IgD-negative memory B cell (primary cell): ENCODE results near the gene EYS. TPM values are rescaled to one million over a fixed set of nuclear protein-coding genes. Genes with fewer than 3 reads are reported as not detected.
"Not testable (repeated sequence)": the region's sequence is repeated elsewhere in the genome, so short reads cannot be mapped to it uniquely, and the experiment has no call there.

Experiments
- H3K27ac Mint-ChIP-seq, 3 donors: one replicate each; pipeline ENCODE4 v1.8.0; 2020 to 2022; ENCODE audit warnings: mild to moderate bottlenecking in 3 of 3, mixed read lengths in 3 of 3, moderate library complexity in 1 of 3
- H3K27me3 Mint-ChIP-seq: one replicate; pipeline ENCODE4 v1.8.0; 2021; ENCODE audit warnings: mixed read lengths
- H3K36me3 Mint-ChIP-seq: one replicate; pipeline ENCODE4 v1.8.0; 2020; ENCODE audit warnings: mild to moderate bottlenecking, mixed read lengths
- H3K4me1 Mint-ChIP-seq, 3 donors: one replicate each; pipeline ENCODE4 v1.8.0; 2020 to 2022; ENCODE audit warnings: mixed read lengths in 3 of 3, mild to moderate bottlenecking in 1 of 3
- H3K4me3 Mint-ChIP-seq, 4 donors: one replicate each; pipeline ENCODE4 v1.8.0; 2020 to 2022; ENCODE audit warnings: mild to moderate bottlenecking in 4 of 4, mixed read lengths in 4 of 4, moderate library complexity in 3 of 4
- H3K9me3 Mint-ChIP-seq, 3 donors: one replicate each; pipeline ENCODE4 v1.8.0; 2020 to 2021; ENCODE audit warnings: mixed read lengths in 3 of 3, mild to moderate bottlenecking in 1 of 3
- polyA plus RNA-seq: library from polyadenylated mRNA; unstranded; fragments of 300-500 nt; fragmentation: Illumina TruSeq; gene quantifications from one replicate; pipeline ENCODE4 v1.2.3, GENCODE V29; 2021

The EYS gene
- polyA plus RNA-seq, 1 donor from 2014 or later, result 0.04 TPM

GRCh38 chr6:64072686-64073085, 1634.3 kb downstream of the EYS start:
- H3K4me1 Mint-ChIP-seq, result no peaks in the 10 kb centered on the region
- H3K9me3 Mint-ChIP-seq, result peaks cover 0 to 5% (median 3%) of the 10 kb centered on the region in 3 donors
- no peak overlapping the region for H3K27ac Mint-ChIP-seq
- no peaks in the 10 kb centered on the region for H3K36me3 Mint-ChIP-seq
- no peak overlapping the region for H3K4me3 Mint-ChIP-seq
- H3K27me3 Mint-ChIP-seq, result no peaks in the 10 kb centered on the region

GRCh38 chr6:64064919-64065318, 1642.1 kb downstream of the EYS start:
- no peaks in the 10 kb centered on the region for H3K36me3 Mint-ChIP-seq
- no peak overlapping the region for H3K4me3 Mint-ChIP-seq
- H3K9me3 Mint-ChIP-seq, result peaks cover 0 to 12% (median 1%) of the 10 kb centered on the region in 3 donors
- H3K27ac Mint-ChIP-seq, result no peak overlapping the region
- H3K4me1 Mint-ChIP-seq, result no peaks in the 10 kb centered on the region
- H3K27me3 Mint-ChIP-seq, result no peaks in the 10 kb centered on the region

- no peaks in the 10 kb centered on the region for H3K4me1 Mint-ChIP-seq
- H3K36me3 Mint-ChIP-seq, result no peaks in the 10 kb centered on the region
- peaks cover 0 to 12% (median 1%) of the 10 kb centered on the region in 3 donors for H3K9me3 Mint-ChIP-seq
- no peak overlapping the region for H3K4me3 Mint-ChIP-seq
- H3K27ac Mint-ChIP-seq, result no peak overlapping the region
- no peaks in the 10 kb centered on the region for H3K27me3 Mint-ChIP-seq
These were observed 1643.9 kb downstream of the EYS start for GRCh38 chr6:64062960-64063683.

GRCh38 chr6:64054861-64055260, 1652.2 kb downstream of the EYS start:
- peaks cover 1% of the 10 kb centered on the region for H3K27me3 Mint-ChIP-seq
- H3K4me1 Mint-ChIP-seq, result no peaks in the 10 kb centered on the region
- no peaks in the 10 kb centered on the region for H3K36me3 Mint-ChIP-seq
- H3K4me3 Mint-ChIP-seq, result no peak overlapping the region
- no peaks in the 10 kb centered on the region for H3K9me3 Mint-ChIP-seq
- H3K27ac Mint-ChIP-seq, result no peak overlapping the region

GRCh38 chr6:64050590-64050989, 1656.4 kb downstream of the EYS start:
- H3K36me3 Mint-ChIP-seq, result peaks cover 1% of the 10 kb centered on the region
- H3K4me1 Mint-ChIP-seq, result no peaks in the 10 kb centered on the region
- H3K27me3 Mint-ChIP-seq, result peaks cover 1% of the 10 kb centered on the region
- H3K4me3 Mint-ChIP-seq, result no peak overlapping the region
- no peak overlapping the region for H3K27ac Mint-ChIP-seq
- no peaks in the 10 kb centered on the region for H3K9me3 Mint-ChIP-seq

GRCh38 chr6:64049736-64050135, 1657.3 kb downstream of the EYS start:
- peaks cover 1% of the 10 kb centered on the region for H3K27me3 Mint-ChIP-seq
- H3K36me3 Mint-ChIP-seq, result peaks cover 1% of the 10 kb centered on the region
- H3K9me3 Mint-ChIP-seq, result no peaks in the 10 kb centered on the region
- H3K27ac Mint-ChIP-seq, result no peak overlapping the region
- H3K4me1 Mint-ChIP-seq, result no peaks in the 10 kb centered on the region
- H3K4me3 Mint-ChIP-seq, result no peak overlapping the region

- Mint-ChIP-seq H3K27me3 (peaks cover 1% of the 10 kb centered on the region), H3K27ac (no peak overlapping the region), H3K4me3 (no peak overlapping the region), H3K9me3 (peaks cover 0 to 4% (median 2%) of the 10 kb centered on the region in 3 donors), H3K4me1 (no peaks in the 10 kb centered on the region), H3K36me3 (peaks cover 1% of the 10 kb centered on the region)
These were observed 1660.2 kb downstream of the EYS start for GRCh38 chr6:64046746-64047208.

- no peaks in the 10 kb centered on the region for H3K4me1 Mint-ChIP-seq
- peaks cover 0 to 4% (median 2%) of the 10 kb centered on the region in 3 donors for H3K9me3 Mint-ChIP-seq
- no peak overlapping the region for H3K4me3 Mint-ChIP-seq
- H3K36me3 Mint-ChIP-seq, result no peaks in the 10 kb centered on the region
- H3K27ac Mint-ChIP-seq, result no peak overlapping the region
- H3K27me3 Mint-ChIP-seq, result no peaks in the 10 kb centered on the region
These were observed 1665.7 kb downstream of the EYS start for GRCh38 chr6:64041373-64041772.

- no peaks in the 10 kb centered on the region for H3K36me3 Mint-ChIP-seq
- H3K27me3 Mint-ChIP-seq, result no peaks in the 10 kb centered on the region
- peaks cover 0 to 4% (median 2%) of the 10 kb centered on the region in 3 donors for H3K9me3 Mint-ChIP-seq
- no peak overlapping the region for H3K27ac Mint-ChIP-seq
- H3K4me3 Mint-ChIP-seq, result no peak overlapping the region
- no peaks in the 10 kb centered on the region for H3K4me1 Mint-ChIP-seq
These were observed 1666.9 kb downstream of the EYS start for GRCh38 chr6:64040113-64040512.

- Mint-ChIP-seq H3K27ac (no peak overlapping the region), H3K9me3 (no peaks in the 10 kb centered on the region), H3K4me3 (no peak overlapping the region), H3K36me3 (no peaks in the 10 kb centered on the region), H3K4me1 (no peaks in the 10 kb centered on the region), H3K27me3 (no peaks in the 10 kb centered on the region)
These were observed 1669.6 kb downstream of the EYS start for GRCh38 chr6:64037427-64037826.

- H3K36me3 Mint-ChIP-seq, result no peaks in the 10 kb centered on the region
- H3K4me1 Mint-ChIP-seq, result no peaks in the 10 kb centered on the region
- H3K9me3 Mint-ChIP-seq, result peaks cover 0 to 3% (median 2%) of the 10 kb centered on the region in 3 donors
- H3K27me3 Mint-ChIP-seq, result no peaks in the 10 kb centered on the region
- H3K27ac Mint-ChIP-seq, result no peak overlapping the region
- H3K4me3 Mint-ChIP-seq, result no peak overlapping the region
These were observed 1671.9 kb downstream of the EYS start for GRCh38 chr6:64034910-64035655.

- no peak overlapping the region for H3K4me3 Mint-ChIP-seq
- H3K27ac Mint-ChIP-seq, result no peak overlapping the region
- no peaks in the 10 kb centered on the region for H3K27me3 Mint-ChIP-seq
- H3K9me3 Mint-ChIP-seq, result peaks cover under 1 to 7% (median 5%) of the 10 kb centered on the region in 3 donors
- H3K36me3 Mint-ChIP-seq, result no peaks in the 10 kb centered on the region
- no peaks in the 10 kb centered on the region for H3K4me1 Mint-ChIP-seq
These were observed 1672.7 kb downstream of the EYS start for GRCh38 chr6:64034291-64034690.

GRCh38 chr6:64030950-64031618, 1675.9 kb downstream of the EYS start:
- H3K4me1 Mint-ChIP-seq, H3K27me3 Mint-ChIP-seq, H3K36me3 Mint-ChIP-seq, H3K4me3 Mint-ChIP-seq, H3K27ac Mint-ChIP-seq, H3K9me3 Mint-ChIP-seq: not testable (repeated sequence)

- Mint-ChIP-seq H3K4me1 (no peaks in the 10 kb centered on the region), H3K27ac (no peak overlapping the region), H3K4me3 (no peak overlapping the region), H3K9me3 (no peaks in the 10 kb centered on the region), H3K27me3 (no peaks in the 10 kb centered on the region), H3K36me3 (peaks cover 2% of the 10 kb centered on the region)
These were observed 1683.3 kb downstream of the EYS start for GRCh38 chr6:64023693-64024092.

- Mint-ChIP-seq H3K4me3 (no peak overlapping the region), H3K4me1 (no peaks in the 10 kb centered on the region), H3K9me3 (peaks cover 0 to 1% (median 0%) of the 10 kb centered on the region in 3 donors), H3K36me3 (no peaks in the 10 kb centered on the region), H3K27me3 (no peaks in the 10 kb centered on the region), H3K27ac (no peak overlapping the region)
These were observed 1692.4 kb downstream of the EYS start for GRCh38 chr6:64014595-64014994.
